KMS-11 (cell line): ENCODE results near the gene RAB10.

ENCODE experiments used
- H2AFZ ChIP-seq: fragments of 200-600 bp; sonication (generic); 2 replicates; pipeline ENCODE4 v1.6.1; 2016; ENCODE audit warnings: antibody characterized with exemption, mixed run types, low read depth
- H3K27ac ChIP-seq: fragments of 200-600 bp; sonication (generic); 2 replicates; pipeline ENCODE4 v1.6.1; 2016; ENCODE audit warnings: mild to moderate bottlenecking, mixed run types
- H3K27me3 ChIP-seq: fragments of 200-600 bp; sonication (generic); 2 replicates; pipeline ENCODE4 v1.6.1; 2017; ENCODE audit warnings: mild to moderate bottlenecking, low read depth, mixed run types, moderate library complexity; ENCODE audit not compliant: insufficient read depth
- H3K36me3 ChIP-seq: fragments of 200-600 bp; sonication (generic); 2 replicates; pipeline ENCODE4 v1.6.1; 2017; ENCODE audit warnings: mild to moderate bottlenecking, mixed run types; ENCODE audit not compliant: insufficient read depth
- H3K4me1 ChIP-seq: fragments of 200-600 bp; sonication (generic); 2 replicates; pipeline ENCODE4 v1.6.1; 2016; ENCODE audit warnings: mild to moderate bottlenecking, low read depth, mixed run types; ENCODE audit not compliant: poor library complexity, severe bottlenecking
- H3K4me2 ChIP-seq: fragments of 200-600 bp; sonication (generic); 2 replicates; pipeline ENCODE4 v1.7.0; 2016; ENCODE audit warnings: mild to moderate bottlenecking, mixed run types
- H3K4me3 ChIP-seq: fragments of 200-600 bp; sonication (generic); IDR thresholded peaks from 2 replicates; pipeline ENCODE4 v1.6.1; 2017; ENCODE audit warnings: low read depth, low read length, mixed read lengths; ENCODE audit not compliant: insufficient read depth
- H3K79me2 ChIP-seq: fragments of 200-600 bp; sonication (generic); 2 replicates; pipeline ENCODE4 v1.6.1; 2016; ENCODE audit warnings: low read depth, mixed run types; ENCODE audit not compliant: insufficient read depth
- H3K9ac ChIP-seq: fragments of 200-600 bp; sonication (generic); 2 replicates; pipeline ENCODE4 v1.6.1; 2016; ENCODE audit warnings: mild to moderate bottlenecking, mixed run types
- H4K20me1 ChIP-seq: fragments of 200-600 bp; sonication (generic); 2 replicates; pipeline ENCODE4 v1.6.1; 2016; ENCODE audit warnings: mild to moderate bottlenecking, mixed run types; ENCODE audit not compliant: insufficient read depth
- TF ChIP-seq, protein P1 (sequence below): fragments of 200-600 bp; sonication (generic); conservative IDR thresholded peaks from 2 replicates; pipeline ENCODE4 v1.6.1; 2017; ENCODE audit warnings: low read depth, mild to moderate bottlenecking, antibody characterized with exemption, low read length, moderate library complexity, mixed read lengths

RAB10 gene

DNA sequence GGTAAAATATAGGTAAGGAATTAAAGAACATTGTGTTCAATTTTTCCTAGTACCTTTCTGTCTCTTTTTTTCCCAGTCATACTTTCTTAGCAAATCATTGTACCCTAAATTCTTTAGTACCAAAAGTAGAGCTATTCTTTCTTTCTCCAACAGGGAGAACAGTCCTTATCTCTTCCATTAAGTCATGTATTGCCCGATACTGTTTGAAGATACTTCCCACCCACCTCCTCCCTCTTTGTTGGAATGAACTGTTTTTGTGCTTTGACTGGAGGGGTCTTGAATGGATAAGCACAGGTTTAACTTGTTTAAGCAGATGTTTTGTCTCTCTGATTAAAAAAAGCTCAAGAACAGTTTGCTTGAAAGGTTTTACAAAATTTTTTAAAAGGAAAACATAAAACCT, 41.3 kb downstream of the RAB10 start:
- Histone ChIP-seq H3K4me1 (peaks cover 54% of the 10 kb centered on the region), H3K79me2 (peaks cover 88% of the 10 kb centered on the region), H3K4me3 (no peak overlapping the region), H4K20me1 (no peaks in the 10 kb centered on the region; the same call in 1 of the 2 replicates), H3K36me3 (no peaks in the 10 kb centered on the region), H3K27ac (no peak overlapping the region), H3K27me3 (no peaks in the 10 kb centered on the region), H3K4me2 (no peak overlapping the region), H2AFZ (no peak overlapping the region), H3K9ac (no peak overlapping the region)
- TF ChIP-seq, protein P1, sequence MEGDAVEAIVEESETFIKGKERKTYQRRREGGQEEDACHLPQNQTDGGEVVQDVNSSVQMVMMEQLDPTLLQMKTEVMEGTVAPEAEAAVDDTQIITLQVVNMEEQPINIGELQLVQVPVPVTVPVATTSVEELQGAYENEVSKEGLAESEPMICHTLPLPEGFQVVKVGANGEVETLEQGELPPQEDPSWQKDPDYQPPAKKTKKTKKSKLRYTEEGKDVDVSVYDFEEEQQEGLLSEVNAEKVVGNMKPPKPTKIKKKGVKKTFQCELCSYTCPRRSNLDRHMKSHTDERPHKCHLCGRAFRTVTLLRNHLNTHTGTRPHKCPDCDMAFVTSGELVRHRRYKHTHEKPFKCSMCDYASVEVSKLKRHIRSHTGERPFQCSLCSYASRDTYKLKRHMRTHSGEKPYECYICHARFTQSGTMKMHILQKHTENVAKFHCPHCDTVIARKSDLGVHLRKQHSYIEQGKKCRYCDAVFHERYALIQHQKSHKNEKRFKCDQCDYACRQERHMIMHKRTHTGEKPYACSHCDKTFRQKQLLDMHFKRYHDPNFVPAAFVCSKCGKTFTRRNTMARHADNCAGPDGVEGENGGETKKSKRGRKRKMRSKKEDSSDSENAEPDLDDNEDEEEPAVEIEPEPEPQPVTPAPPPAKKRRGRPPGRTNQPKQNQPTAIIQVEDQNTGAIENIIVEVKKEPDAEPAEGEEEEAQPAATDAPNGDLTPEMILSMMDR: no peak

DNA sequence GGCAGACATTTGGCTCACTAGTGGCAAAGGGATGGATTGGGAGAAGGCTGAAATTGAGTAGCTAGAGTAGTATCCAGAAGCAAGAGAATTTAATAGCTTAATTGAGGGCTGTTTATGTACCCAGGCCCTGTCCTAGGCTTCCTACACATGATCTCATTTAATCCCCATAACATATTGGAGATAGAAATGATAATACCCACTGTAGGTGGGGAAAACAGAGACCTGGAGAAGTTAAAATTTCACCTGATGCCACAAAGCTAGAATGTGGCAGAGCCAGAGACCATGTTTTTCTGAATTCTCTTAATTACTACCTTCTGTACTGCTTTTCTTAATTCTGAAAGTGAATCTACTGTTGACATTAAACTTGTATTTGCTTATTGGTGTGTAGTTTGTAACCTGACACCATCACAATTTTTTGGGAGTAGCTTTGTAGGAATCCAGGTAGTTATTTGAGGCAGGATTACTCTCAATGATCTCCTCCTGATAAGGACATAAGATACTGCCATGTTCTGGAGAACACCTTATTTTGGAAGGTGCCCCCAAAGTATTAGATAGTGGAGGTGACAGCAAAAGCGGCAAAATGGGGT, 42.2 kb downstream of the RAB10 start:
- TF ChIP-seq, protein P1: no peak
- no peaks in the 10 kb centered on the region; the same call in 1 of the 2 replicates for H4K20me1 ChIP-seq
- H3K4me3 ChIP-seq: no peak overlapping the region
- no peaks in the 10 kb centered on the region for H3K36me3 ChIP-seq
- no peak overlapping the region for H3K9ac ChIP-seq
- peaks cover 45% of the 10 kb centered on the region for H3K4me1 ChIP-seq
- no peaks in the 10 kb centered on the region for H3K27me3 ChIP-seq
- H3K27ac ChIP-seq: no peak overlapping the region
- H3K4me2 ChIP-seq: no peak overlapping the region
- H2AFZ ChIP-seq: no peak overlapping the region
- peaks cover 88% of the 10 kb centered on the region for H3K79me2 ChIP-seq

- Histone ChIP-seq H3K27ac (no peak overlapping the region), H2AFZ (no peak overlapping the region), H3K4me1 (peaks cover 33% of the 10 kb centered on the region), H4K20me1 (no peaks in the 10 kb centered on the region; the same call in 1 of the 2 replicates), H3K4me2 (no peak overlapping the region), H3K9ac (no peak overlapping the region), H3K27me3 (no peaks in the 10 kb centered on the region), H3K36me3 (no peaks in the 10 kb centered on the region), H3K79me2 (peaks cover 84% of the 10 kb centered on the region), H3K4me3 (no peak overlapping the region)
- TF ChIP-seq, protein P1: no peak
These were observed 43.4 kb downstream of the RAB10 start for GRCh38 chr2:26077291-26077690.

GRCh38 chr2:26078939-26079338, 45.1 kb downstream of the RAB10 start:
- no peak overlapping the region for H2AFZ ChIP-seq
- TF ChIP-seq, protein P1: no peak
- H3K79me2 ChIP-seq: peaks cover 68% of the 10 kb centered on the region
- no peak overlapping the region for H3K4me2 ChIP-seq
- no peaks in the 10 kb centered on the region for H3K36me3 ChIP-seq
- no peak overlapping the region for H3K27ac ChIP-seq
- no peaks in the 10 kb centered on the region; the same call in 1 of the 2 replicates for H4K20me1 ChIP-seq
- H3K9ac ChIP-seq: no peak overlapping the region
- H3K4me3 ChIP-seq: no peak overlapping the region
- no peaks in the 10 kb centered on the region for H3K27me3 ChIP-seq
- peaks cover 18% of the 10 kb centered on the region for H3K4me1 ChIP-seq
